ENCODE results near the gene TENM4.
A peak's percentile ranks its signal among the peaks of the same experiment; 100 is the strongest.

Gene TENM4

DNA sequence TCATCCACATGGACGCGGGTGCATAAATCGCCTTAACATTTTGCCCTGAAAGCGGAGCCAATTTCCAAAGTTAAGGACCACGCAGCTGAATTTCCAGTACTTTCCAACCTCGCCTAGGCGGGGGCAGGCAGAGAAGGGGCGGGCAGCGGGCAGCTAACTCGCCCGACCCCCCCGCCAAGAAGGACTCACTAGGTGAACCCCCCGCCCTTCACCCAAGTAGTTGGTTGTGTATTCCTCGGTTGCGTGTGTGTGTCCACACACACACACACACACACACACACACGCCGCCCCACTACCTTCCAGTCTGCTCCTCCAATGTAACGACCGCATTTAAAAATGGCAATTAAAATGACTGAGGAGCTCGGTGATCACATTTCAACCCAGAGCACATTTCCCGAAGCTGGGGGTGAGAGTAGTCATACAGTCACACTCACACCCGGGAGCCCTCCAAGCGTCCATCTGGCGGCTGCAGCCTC lies 1.4 kb downstream of the TENM4 start:
- peak; percentile 8 for DNase-seq (ENCODE audit: low read depth)
- H3K4me3 ChIP-seq (ENCODE audit: low read depth, low read length), result peak overlapping the region; percentile 52
- TF ChIP-seq CTCF (conservative IDR thresholded peaks at IDR 0.05; ENCODE audit: low read depth, low read length), result no peak

- H3K4me3 ChIP-seq (ENCODE audit: low read depth, low read length), result peak overlapping the region; percentile 44
- peak; percentile 39 for DNase-seq (ENCODE audit: low read depth)
- no peak for TF ChIP-seq CTCF (conservative IDR thresholded peaks at IDR 0.05; ENCODE audit: low read depth, low read length)
These were observed 2.0 kb downstream of the TENM4 start for GRCh38 chr11:79438631-79439409.

DNA sequence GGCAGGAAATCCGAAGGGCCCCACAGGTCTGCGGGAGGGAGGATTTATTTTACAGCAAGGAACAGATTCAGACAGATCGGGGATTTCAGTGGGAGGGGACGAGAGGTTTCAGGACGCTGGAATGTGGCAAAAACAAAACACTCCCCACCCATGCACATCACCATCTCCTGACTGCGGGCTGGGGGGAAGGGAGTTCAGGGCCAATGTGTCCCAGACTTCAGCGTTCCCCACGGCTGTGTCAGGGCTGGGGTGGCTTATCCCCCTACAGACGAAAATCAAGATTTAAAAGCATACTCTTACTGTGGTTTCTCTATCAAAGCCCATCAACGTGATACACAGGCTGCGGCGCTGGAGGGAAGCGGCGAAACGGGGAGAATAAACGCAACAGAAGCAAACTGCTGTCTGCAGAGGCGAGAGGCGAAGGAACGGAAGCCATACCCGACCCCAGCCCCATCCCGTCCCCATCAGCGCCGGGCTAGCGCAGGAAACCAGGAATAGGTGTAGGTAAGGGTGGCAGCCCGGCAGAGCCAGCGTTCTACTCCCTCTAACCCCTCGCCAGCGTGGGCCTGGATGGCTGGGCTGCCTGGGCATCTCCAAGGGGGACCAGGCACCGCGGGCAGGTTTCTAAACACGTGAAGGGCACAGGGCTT lies 2.7 kb downstream of the TENM4 start:
- DNase-seq (ENCODE audit: low read depth), result peak; percentile 16
- H3K4me3 ChIP-seq (ENCODE audit: low read depth, low read length), result peak overlapping the region; percentile 44
- TF ChIP-seq CTCF (conservative IDR thresholded peaks at IDR 0.05; ENCODE audit: low read depth, low read length), result no peak

GRCh38 chr11:79437278-79437980 lies 3.4 kb downstream of the TENM4 start:
- no peak for TF ChIP-seq CTCF (conservative IDR thresholded peaks at IDR 0.05; ENCODE audit: low read depth, low read length)
- H3K4me3 ChIP-seq (ENCODE audit: low read depth, low read length), result peak overlapping the region; percentile 44
- DNase-seq (ENCODE audit: low read depth), result peak; percentile 31

DNA sequence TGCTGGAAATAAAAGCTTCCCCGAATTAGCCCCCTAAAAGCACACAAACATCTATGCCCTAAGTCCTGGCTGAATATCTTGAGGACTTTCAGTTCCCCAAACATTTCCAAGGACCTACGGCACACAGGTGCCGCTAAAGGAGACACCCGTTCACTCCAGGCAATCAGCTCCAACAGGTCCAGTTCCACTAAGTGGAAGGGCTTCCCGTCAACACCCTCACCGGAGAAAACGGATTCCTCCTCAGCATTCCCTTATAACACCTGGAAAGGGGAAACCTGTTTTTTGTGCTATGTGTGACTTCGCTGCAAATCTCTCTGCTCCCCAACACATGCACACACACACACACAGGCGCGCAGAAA lies 3.9 kb downstream of the TENM4 start:
- peak overlapping the region; percentile 44 for H3K4me3 ChIP-seq (ENCODE audit: low read depth, low read length)
- TF ChIP-seq CTCF (conservative IDR thresholded peaks at IDR 0.05; ENCODE audit: low read depth, low read length), result no peak
- no peak for DNase-seq (ENCODE audit: low read depth)

GRCh38 chr11:79434283-79434682 lies 6.5 kb downstream of the TENM4 start:
- no peak for TF ChIP-seq CTCF (conservative IDR thresholded peaks at IDR 0.05; ENCODE audit: low read depth, low read length)
- no peak for DNase-seq (ENCODE audit: low read depth)
- no peak overlapping the region for H3K4me3 ChIP-seq (ENCODE audit: low read depth, low read length)

All from choroid plexus epithelial cell (primary cell).